Measurements from ENCODE around the gene SMIM9. TPM values are rescaled to one million over a fixed set of nuclear protein-coding genes. Genes with fewer than 3 reads are reported as not detected.
A peak's percentile ranks its signal among the peaks of the same experiment; 100 is the strongest.

Gene SMIM9
- total and polyA plus RNA-seq, 9 of the 15 experiments (the other 6 are each of a cell fraction or from before 2014, with no cell fraction given): 0.08 TPM; not detected in 8

- TF ChIP-seq TFE3 (CRISPR knock-in tag; IDR thresholded peaks at IDR 0.05): no peak
- TF ChIP-seq CHD2 (IDR thresholded peaks at IDR 0.05; ENCODE audit: low read depth, low read length): peak; percentile 54
- 0 out of 2 replicates have a peak, but pooled peaks have one; percentile 18 for TF ChIP-seq XRCC5 (IDR thresholded peaks at IDR 0.05; ENCODE audit: low read depth, low read length)
- no peak for TF ChIP-seq ZSCAN29 (IDR thresholded peaks at IDR 0.05)
- peak; percentile 89 for TF ChIP-seq RBFOX2 (IDR thresholded peaks at IDR 0.05; ENCODE audit: low read depth, low read length)
- no peak for TF ChIP-seq MEF2D (tag; conservative IDR thresholded peaks at IDR 0.05; ENCODE audit: low read depth)
- no peak for TF ChIP-seq E2F8 (IDR thresholded peaks at IDR 0.05; ENCODE audit: low read depth, partially characterized antibody)
- peak; percentile 52 for TF ChIP-seq SAP30 (IDR thresholded peaks at IDR 0.05; ENCODE audit: borderline replicate concordance, insufficient read depth, low read depth, low read length, poor library complexity, severe bottlenecking)
- TF ChIP-seq ZNF140 (CRISPR knock-in tag; IDR thresholded peaks at IDR 0.05): no peak
- TF ChIP-seq NR2C2 (CRISPR knock-in tag; IDR thresholded peaks at IDR 0.05): 0 out of 2 replicates have a peak, but pooled peaks have one; percentile 52
- no peak for TF ChIP-seq NR2C2 (tag; IDR thresholded peaks at IDR 0.05)
- TF ChIP-seq SPI1 (IDR thresholded peaks at IDR 0.05; ENCODE audit: borderline replicate concordance, low read depth, low read length): peak; percentile 48; the same call in 1 of the 2 replicates
- peak; percentile 78; the same call in 1 of the 2 replicates for TF ChIP-seq E2F1 (CRISPR knock-in tag; IDR thresholded peaks at IDR 0.05)
- TF ChIP-seq MAZ (CRISPR knock-in tag; conservative IDR thresholded peaks at IDR 0.05 in 1 of 2, IDR thresholded peaks at IDR 0.05 in 1 of 2): peak; percentile 71 to 73; a peak in 3 of 4 replicates
- 0 out of 2 replicates have a peak, but pooled peaks have one; percentile 32 for TF ChIP-seq FOXK1 (CRISPR knock-in tag; IDR thresholded peaks at IDR 0.05; ENCODE audit: borderline replicate concordance)
- TF ChIP-seq ATF7 (IDR thresholded peaks at IDR 0.05): peak; percentile 64; the same call in 1 of the 2 replicates
- TF ChIP-seq NONO (IDR thresholded peaks at IDR 0.05; ENCODE audit: low read depth in 2 of 2, low read length in 1 of 2): peak in 1 of 2 experiments; percentile 51; a peak in 1 of 4 replicates
- peak; percentile 56; the same call in 1 of the 2 replicates for TF ChIP-seq ZBTB1 (CRISPR knock-in tag; IDR thresholded peaks at IDR 0.05; ENCODE audit: borderline replicate concordance, low read depth)
- no peak for TF ChIP-seq BRD9 (IDR thresholded peaks at IDR 0.05; ENCODE audit: low read depth, partially characterized antibody)
- TF ChIP-seq GABPB1 (CRISPR knock-in tag; IDR thresholded peaks at IDR 0.05): peak; percentile 33; the same call in 1 of the 2 replicates
Observed at GRCh38 chrX:154804957-154805695, 29.3 kb downstream of the SMIM9 start, which contains the start of gene MPP1 (continued).

Measured in K562 (cell line).